ENCODE measurements around the gene TAF9. TPM values are rescaled to one million over a fixed set of nuclear protein-coding genes. Genes with fewer than 3 reads are reported as not detected.
"Not testable (repeated sequence)": the region's sequence is repeated elsewhere in the genome, so short reads cannot be mapped to it uniquely, and the experiment has no call there.

Gene TAF9
- total and polyA plus RNA-seq, 5 donors: 34.9 to 73.1 (median 40.8) TPM

DNA sequence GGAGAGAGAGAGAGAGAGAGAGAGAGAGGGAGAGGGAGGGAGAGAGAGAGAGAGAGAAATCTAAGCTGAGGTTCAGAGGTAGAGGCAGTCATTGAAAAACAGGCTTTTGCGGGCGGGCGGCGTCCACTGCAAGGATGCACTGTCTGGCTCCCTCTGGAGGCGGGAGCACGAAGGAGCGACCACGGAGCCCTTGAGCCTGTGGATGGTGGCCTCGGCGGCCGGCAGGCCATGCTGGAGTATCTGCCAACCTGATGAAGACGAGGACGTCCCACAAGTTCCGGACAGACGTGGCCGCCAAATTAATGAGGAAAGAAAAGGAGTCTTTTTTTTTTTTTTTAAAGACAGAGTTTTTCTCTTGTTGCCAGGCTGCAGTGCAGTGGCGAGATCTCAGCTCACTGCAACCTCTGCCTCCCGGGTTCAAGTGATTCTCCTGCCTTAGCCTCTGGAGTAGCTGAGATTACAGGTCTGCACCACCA, 34.5 kb downstream of the TAF9 start:
- WGBS: 10% methylated on average over 18 of the region's 18 CpGs
- intact Hi-C loops (cut with DNase I): loop anchor here in 2 of 4 donors (5.0 to 10.0 kb wide), 2 partner anchors 290 to 293 kb away; no protein-coding TSS in a partner anchor
- Histone ChIP-seq H3K27me3 (ENCODE audit: control insufficient read depth, insufficient read depth) (no peaks in the 10 kb centered on the region), H3K27ac (ENCODE audit: low read length) (no peak overlapping the region), H3K4me3 (ENCODE audit: low read length) (peak overlapping the region; percentile 16), H3K9me3 (ENCODE audit: control insufficient read depth, low read length) (no peaks in the 10 kb centered on the region), H3K4me1 (ENCODE audit: control insufficient read depth, insufficient read depth, low read length) (no peaks in the 10 kb centered on the region)
- DNase-seq: peak; percentile 88 to 96 (median 94)
- peak; percentile 90 for ATAC-seq

DNA sequence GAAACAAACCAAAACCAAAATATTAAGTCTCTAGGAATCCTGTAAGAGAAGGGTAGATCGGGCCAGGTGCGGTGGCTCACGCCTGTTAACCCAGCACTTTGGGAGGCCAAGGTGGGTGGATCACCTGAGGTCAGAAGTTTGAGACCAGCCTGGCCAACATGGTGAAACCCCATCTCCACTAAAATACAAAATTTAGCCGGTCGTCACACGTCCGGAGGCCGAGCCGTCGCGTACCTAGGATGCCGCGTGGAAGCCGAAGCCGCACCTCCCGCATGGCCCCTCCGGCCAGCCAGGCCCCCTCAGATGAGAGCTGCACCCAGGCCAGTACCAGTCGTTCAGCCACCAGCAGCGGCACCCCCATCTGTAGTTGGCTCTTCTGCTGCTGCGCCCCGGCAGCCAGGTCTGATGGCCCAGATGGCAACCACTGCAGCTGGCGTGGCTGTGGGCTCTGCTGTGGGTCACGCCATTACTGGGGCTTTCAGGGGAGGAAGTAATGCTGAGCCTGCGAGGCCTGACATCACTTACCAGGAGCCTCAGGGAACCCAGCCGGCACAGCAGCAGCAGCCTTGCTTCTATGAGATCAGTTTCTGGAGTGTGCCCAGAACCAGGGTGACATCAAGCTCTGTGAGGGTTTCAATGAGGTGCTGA, 35.5 kb downstream of the TAF9 start:
- not testable (repeated sequence) for H3K27me3 ChIP-seq (ENCODE audit: control insufficient read depth, insufficient read depth); H3K4me1 ChIP-seq (ENCODE audit: control insufficient read depth, insufficient read depth, low read length); H3K9me3 ChIP-seq (ENCODE audit: control insufficient read depth, low read length); H3K4me3 ChIP-seq (ENCODE audit: low read length); H3K27ac ChIP-seq (ENCODE audit: low read length)
- intact Hi-C loops (cut with DNase I): loop anchor here in 2 of 4 donors (5.0 to 10.0 kb wide), 2 partner anchors 289 to 291 kb away; no protein-coding TSS in a partner anchor
- peak in 1 of 2 donors; percentile 10 for ATAC-seq
- WGBS: 93% methylated on average over 25 of the region's 25 CpGs
- DNase-seq: peak in 2 of 3 donors; percentile 54 to 63

DNA sequence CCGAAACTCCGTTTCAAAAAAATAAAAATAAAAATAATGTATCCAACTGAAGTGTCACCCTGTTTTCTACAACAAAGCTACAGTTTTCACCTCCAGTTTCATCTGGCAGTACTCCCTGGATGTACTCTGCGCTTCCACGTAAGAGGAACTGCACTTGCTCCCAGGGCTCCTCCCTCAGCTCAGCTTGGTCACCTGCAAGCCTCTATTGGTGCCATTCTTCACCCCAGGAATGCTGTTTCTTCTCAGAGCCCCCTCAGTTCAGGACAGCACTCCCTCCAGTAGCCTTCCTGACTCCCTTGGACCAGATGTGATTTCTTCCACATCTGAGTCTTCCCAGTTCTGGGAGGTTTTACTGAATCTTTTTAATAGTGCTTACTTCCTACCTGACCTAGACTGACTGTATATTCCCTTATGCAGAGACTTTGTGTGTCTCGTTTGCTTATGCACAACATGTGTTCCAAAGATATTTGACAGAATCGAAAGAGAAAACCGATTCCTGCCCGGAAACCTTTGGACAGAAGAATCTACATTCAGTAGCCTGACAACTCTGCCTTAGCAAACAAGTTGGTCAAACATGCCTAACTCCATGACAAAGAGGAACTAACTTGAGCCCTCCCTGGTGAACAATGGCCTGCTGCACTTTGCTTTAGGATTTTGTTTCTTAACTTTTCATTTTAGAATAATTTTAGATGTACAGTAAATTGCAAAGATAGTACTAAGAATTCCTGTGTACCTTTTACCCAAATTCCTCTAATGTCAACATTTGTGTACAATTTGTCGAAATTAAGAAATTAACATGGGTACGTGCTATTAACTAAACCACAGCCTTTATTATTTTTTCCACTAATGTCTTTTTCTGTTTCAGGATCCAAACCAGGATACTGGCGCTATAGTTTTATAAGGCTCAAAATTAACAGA, 37.5 kb downstream of the TAF9 start:
- intact Hi-C loops (cut with DNase I): loop anchor here in 2 of 4 donors (5.0 to 10.0 kb wide), 2 partner anchors 287 to 289 kb away; no protein-coding TSS in a partner anchor
- H3K9me3 ChIP-seq (ENCODE audit: control insufficient read depth, low read length): no peaks in the 10 kb centered on the region
- no peak overlapping the region for H3K27ac ChIP-seq (ENCODE audit: low read length)
- 67% methylated on average over 11 of the region's 11 CpGs for WGBS
- ATAC-seq (no peak), DNase-seq (no peak)
- H3K4me3 ChIP-seq (ENCODE audit: low read length): peak overlapping the region; percentile 38
- H3K27me3 ChIP-seq (ENCODE audit: control insufficient read depth, insufficient read depth): no peaks in the 10 kb centered on the region
- H3K4me1 ChIP-seq (ENCODE audit: control insufficient read depth, insufficient read depth, low read length): no peaks in the 10 kb centered on the region

DNA sequence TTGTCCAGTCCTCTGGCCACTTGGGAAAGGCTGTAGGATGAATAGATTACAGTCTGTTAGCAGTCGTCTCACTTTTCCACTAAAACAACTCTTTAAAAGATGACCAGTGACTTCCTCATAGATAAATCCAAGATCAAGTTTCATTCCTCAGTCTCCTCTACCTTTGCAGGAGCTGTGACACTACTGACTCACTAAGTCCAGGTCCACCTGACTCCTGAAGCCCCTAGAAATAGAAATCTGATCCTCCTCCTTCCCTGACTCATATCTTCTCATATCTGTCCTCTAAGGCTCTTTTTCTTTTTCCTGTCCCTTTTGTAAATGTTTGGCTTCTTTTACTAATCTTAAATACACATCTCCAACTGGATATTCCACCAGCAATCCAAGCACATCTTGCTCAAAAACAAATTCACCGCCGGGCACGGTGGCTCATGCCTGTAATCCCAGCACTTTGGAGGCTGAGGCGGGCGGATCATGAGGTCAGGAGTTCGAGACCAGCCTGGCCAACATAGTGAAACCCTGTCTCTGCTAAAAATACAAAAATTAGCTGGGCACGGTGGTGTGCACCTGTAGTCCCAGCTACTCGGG, 39.3 kb downstream of the TAF9 start:
- 81% methylated on average over 9 of the region's 9 CpGs for WGBS
- Histone ChIP-seq H3K9me3 (ENCODE audit: control insufficient read depth, low read length) (no peaks in the 10 kb centered on the region), H3K27ac (ENCODE audit: low read length) (no peak overlapping the region), H3K4me1 (ENCODE audit: control insufficient read depth, insufficient read depth, low read length) (no peaks in the 10 kb centered on the region), H3K4me3 (ENCODE audit: low read length) (no peak overlapping the region), H3K27me3 (ENCODE audit: control insufficient read depth, insufficient read depth) (no peaks in the 10 kb centered on the region)
- ATAC-seq: no peak
- no peak for DNase-seq
- intact Hi-C loops (cut with DNase I): loop anchor here in 2 of 4 donors (5.0 to 10.0 kb wide), 2 partner anchors 285 to 288 kb away; no protein-coding TSS in a partner anchor

DNA sequence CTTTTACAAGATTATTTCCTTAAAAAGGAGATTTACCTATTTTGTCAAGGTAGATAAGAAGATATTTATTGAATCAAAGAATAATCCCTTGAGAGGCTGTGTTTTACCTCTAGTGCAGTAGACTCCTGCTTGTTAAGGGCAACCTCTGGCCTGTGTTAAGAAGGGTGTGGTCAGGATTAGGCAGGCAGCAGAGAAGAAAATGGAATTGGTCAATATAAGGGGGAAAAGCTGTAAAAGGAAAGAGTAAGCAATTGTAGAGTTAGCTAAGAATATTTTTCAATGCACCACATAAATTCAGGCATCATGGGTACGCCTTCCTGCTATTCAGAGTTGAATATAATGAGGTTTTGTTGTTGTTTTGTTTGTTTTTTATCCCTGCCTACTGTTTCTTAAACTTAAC, 43.0 kb downstream of the TAF9 start:
- H3K9me3 ChIP-seq (ENCODE audit: control insufficient read depth, low read length): no peaks in the 10 kb centered on the region
- no peaks in the 10 kb centered on the region for H3K27me3 ChIP-seq (ENCODE audit: control insufficient read depth, insufficient read depth)
- ATAC-seq: no peak
- no peaks in the 10 kb centered on the region for H3K4me1 ChIP-seq (ENCODE audit: control insufficient read depth, insufficient read depth, low read length)
- DNase-seq: no peak
- intact Hi-C loops (cut with DNase I): no loop called here
- H3K27ac ChIP-seq (ENCODE audit: low read length): no peak overlapping the region
- 92% methylated on average over 1 of the region's 1 CpG for WGBS
- H3K4me3 ChIP-seq (ENCODE audit: low read length): no peak overlapping the region

DNA sequence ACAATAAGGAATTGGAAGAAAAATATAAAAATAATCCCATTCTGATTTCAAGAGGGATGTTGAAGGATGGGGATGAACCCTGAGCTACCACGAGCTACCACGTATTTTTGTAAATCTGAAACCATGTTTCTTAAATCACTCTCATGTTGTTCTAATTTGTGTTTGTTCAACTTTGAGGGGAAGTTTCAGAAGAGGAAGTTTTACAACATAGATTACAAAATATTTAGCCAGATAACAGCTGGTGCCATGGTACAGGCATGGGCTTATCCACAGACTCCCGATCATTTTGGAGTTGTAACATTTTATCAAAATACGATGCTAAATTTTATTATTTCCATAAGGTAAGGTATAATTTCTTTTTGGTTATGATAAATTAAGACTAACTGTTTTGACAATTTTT, 51.9 kb downstream of the TAF9 start:
- Histone ChIP-seq H3K27me3 (ENCODE audit: control insufficient read depth, insufficient read depth) (no peaks in the 10 kb centered on the region), H3K27ac (ENCODE audit: low read length) (no peak overlapping the region), H3K9me3 (ENCODE audit: control insufficient read depth, low read length) (no peaks in the 10 kb centered on the region), H3K4me1 (ENCODE audit: control insufficient read depth, insufficient read depth, low read length) (no peaks in the 10 kb centered on the region), H3K4me3 (ENCODE audit: low read length) (no peak overlapping the region)
- 70% methylated on average over 4 of the region's 4 CpGs for WGBS
- no peak for ATAC-seq
- DNase-seq: no peak
- intact Hi-C loops (cut with DNase I): no loop called here

DNA sequence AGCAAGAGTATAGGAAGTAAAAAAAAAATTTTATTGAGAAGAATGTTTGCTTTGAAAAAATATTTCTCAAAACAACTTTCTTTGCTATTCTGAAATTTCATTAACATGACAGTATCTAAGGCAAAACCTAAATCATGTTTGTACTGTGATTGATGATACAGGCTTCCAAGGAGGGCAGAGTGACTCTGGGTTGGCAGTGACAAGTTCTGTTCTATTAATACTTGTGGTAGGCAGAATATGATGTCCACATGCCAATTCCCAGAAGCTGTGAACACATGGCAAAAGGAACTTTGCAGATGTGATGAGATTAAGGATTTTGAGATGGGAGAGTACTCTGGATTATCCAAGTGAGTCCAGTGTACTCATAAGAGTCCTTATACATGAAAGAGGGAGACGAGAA, 53.3 kb downstream of the TAF9 start:
- 95% methylated on average over 1 of the region's 1 CpG for WGBS
- H3K27me3 ChIP-seq (ENCODE audit: control insufficient read depth, insufficient read depth): no peaks in the 10 kb centered on the region
- intact Hi-C loops (cut with DNase I): no loop called here
- H3K27ac ChIP-seq (ENCODE audit: low read length): no peak overlapping the region
- no peaks in the 10 kb centered on the region for H3K4me1 ChIP-seq (ENCODE audit: control insufficient read depth, insufficient read depth, low read length)
- H3K4me3 ChIP-seq (ENCODE audit: low read length): no peak overlapping the region
- no peaks in the 10 kb centered on the region for H3K9me3 ChIP-seq (ENCODE audit: control insufficient read depth, low read length)
- DNase-seq (no peak), ATAC-seq (no peak)

Other genes starting within 250 kb of the TAF9 start
- gene CCNB1, start 202.4 kb downstream of the TAF9 start, total RNA-seq: 1 to 10 TPM; 1.4 to 6.4 (median 3.8) TPM
- 2.8 TPM for gene CCNB1, start 202.4 kb downstream of the TAF9 start, polyA plus RNA-seq
- gene CENPH, start 179.9 kb downstream of the TAF9 start, total RNA-seq: 1 to 10 TPM; 2.7 to 4.3 (median 3.8) TPM
- 3.1 TPM for gene CENPH, start 179.9 kb downstream of the TAF9 start, polyA plus RNA-seq
- 10 to 100 TPM; 11.2 to 16.8 (median 11.7) TPM for gene CDK7, start 134.6 kb downstream of the TAF9 start, total RNA-seq
- 13.6 TPM for gene CDK7, start 134.6 kb downstream of the TAF9 start, polyA plus RNA-seq
- 1 to 10 TPM; 3.6 to 5.3 (median 4.3) TPM for gene CCDC125, start 36.7 kb downstream of the TAF9 start, total RNA-seq
- 1.9 TPM for gene CCDC125, start 36.7 kb downstream of the TAF9 start, polyA plus RNA-seq
- gene AK6, start within 50 bp of the TAF9 start, total RNA-seq: 10 to 100 TPM; 29.4 to 38.0 (median 34.1) TPM
- 36.7 TPM for gene AK6, start within 50 bp of the TAF9 start, polyA plus RNA-seq
- gene RAD17, start 298 bp upstream of the TAF9 start, total RNA-seq: 10 to 100 TPM; 14.8 to 19.1 (median 18.7) TPM
- 10.3 TPM for gene RAD17, start 298 bp upstream of the TAF9 start, polyA plus RNA-seq
- gene MARVELD2, start 45.6 kb upstream of the TAF9 start, total RNA-seq: 1 to 10 TPM in 3 of 4 donors, under 1 TPM in 1; 0.82 to 1.8 (median 1.4) TPM
- gene MARVELD2, start 45.6 kb upstream of the TAF9 start, polyA plus RNA-seq: 0.23 TPM
- 1 to 10 TPM; 1.0 to 2.0 (median 1.8) TPM for gene OCLN, start 123.3 kb upstream of the TAF9 start, total RNA-seq
- gene OCLN, start 123.3 kb upstream of the TAF9 start, polyA plus RNA-seq: 1.2 TPM
- gene GTF2H2C, start 190.7 kb upstream of the TAF9 start, total RNA-seq: 10 to 100 TPM; 15.5 to 19.8 (median 17.2) TPM
- 12.3 TPM for gene GTF2H2C, start 190.7 kb upstream of the TAF9 start, polyA plus RNA-seq

All from right cardiac atrium (tissue), 5 donors.